SK-N-SH (cell line): ENCODE data around the gene GSG1L. TPM values are rescaled to one million over a fixed set of nuclear protein-coding genes. Genes with fewer than 3 reads are reported as not detected.

Source experiments
- CTCF ChIA-PET: fragments of 300-600, 350-600 bp; formaldehyde crosslinking; extraction: SDS; loops from one replicate; lab custom pipeline; 2021; lab: Yijun Ruan, JAX
- POLR2A ChIA-PET: fragments of 350-600 bp; sonication (Branson Sonifier 250); formaldehyde crosslinking; extraction: SDS; loops from one replicate; lab custom pipeline; 2020; ENCODE audit warnings: antibody characterized with exemption, inconsistent platforms; lab: Yijun Ruan, JAX
- DNase-seq: peaks from one replicate; pipeline ENCODE4 v3.0.0; 2012
- H2AFZ ChIP-seq: fragments of 200-600 bp; sonication (generic); 2 replicates; pipeline ENCODE4 v1.8.1; 2016; ENCODE audit warnings: antibody characterized with exemption, mild to moderate bottlenecking, low read depth
- H3F3A ChIP-seq: fragments of 200-600 bp; sonication (generic); replicated peaks from 2 replicates; pipeline ENCODE3; 2016; ENCODE audit warnings: antibody characterized with exemption, mild to moderate bottlenecking; ENCODE audit not compliant: insufficient read depth
- H3K27ac ChIP-seq, 2 experiments: fragments of 200-500 bp in 1 of 2; fragments of 200-600 bp in 1 of 2; sonication (Bioruptor generic) in 1 of 2; sonication (generic), shearing (Covaris generic) in 1 of 2; 2 replicates each; pipeline versions ENCODE4 v1.5.1 to v1.6.1; 2014 to 2016; ENCODE audit warnings: low read depth in 2 of 2, inconsistent platforms in 1 of 2, low read length in 1 of 2, mild to moderate bottlenecking in 1 of 2, mixed read lengths in 1 of 2
- H3K27me3 ChIP-seq: fragments of 200-600 bp; sonication (generic), shearing (Covaris generic); 2 replicates; pipeline ENCODE4 v1.6.1; 2016; ENCODE audit warnings: mixed run types; ENCODE audit not compliant: insufficient read depth
- H3K36me3 ChIP-seq, 2 experiments: fragments of 200-500 bp in 1 of 2; fragments of 200-600 bp in 1 of 2; sonication (Bioruptor generic) in 1 of 2; sonication (generic) in 1 of 2; replicated peaks in 1 of 2; 2 replicates each; pipeline versions ENCODE3 to v1.5.1; 2014 to 2016; ENCODE audit warnings: low read length in 1 of 2, mild to moderate bottlenecking in 1 of 2; ENCODE audit not compliant: insufficient read depth in 2 of 2, control insufficient read depth in 1 of 2
- H3K4me1 ChIP-seq, 2 experiments: fragments of 200-500 bp in 1 of 2; fragments of 200-600 bp in 1 of 2; sonication (Bioruptor generic) in 1 of 2; sonication (generic), shearing (Covaris generic) in 1 of 2; 2 replicates each; pipeline versions ENCODE4 v1.5.1 to v1.6.1; 2014 to 2016; ENCODE audit warnings: low read depth in 1 of 2, low read length in 1 of 2, mixed run types in 1 of 2; ENCODE audit not compliant: insufficient read depth in 2 of 2, control insufficient read depth in 1 of 2
- H3K4me2 ChIP-seq: fragments of 200-600 bp; sonication (generic), shearing (Covaris generic); 2 replicates; pipeline ENCODE4 v1.6.1; 2017; ENCODE audit warnings: mixed run types
- H3K4me3 ChIP-seq, 2 experiments: fragments of 200-500 bp in 1 of 2; fragments of 200-600 bp in 1 of 2; sonication (Bioruptor generic) in 1 of 2; sonication (generic), shearing (Covaris generic) in 1 of 2; 2 replicates each; pipeline versions ENCODE4 v1.5.1 to v1.8.1; 2014 to 2016; ENCODE audit warnings: low read depth in 2 of 2, inconsistent platforms in 1 of 2, low read length in 1 of 2, mild to moderate bottlenecking in 1 of 2, mixed read lengths in 1 of 2, moderate library complexity in 1 of 2
- H3K79me2 ChIP-seq: fragments of 200-600 bp; sonication (generic); 2 replicates; pipeline ENCODE4 v1.8.1; 2017; ENCODE audit warnings: mild to moderate bottlenecking; ENCODE audit not compliant: insufficient read depth
- H3K9ac ChIP-seq: fragments of 200-600 bp; sonication (generic); 2 replicates; pipeline ENCODE4 v1.6.1; 2017; ENCODE audit warnings: mixed run types
- H3K9me2 ChIP-seq: fragments of 200-600 bp; sonication (generic); 2 replicates; pipeline ENCODE4 v1.6.1; 2017; ENCODE audit warnings: mixed run types
- H3K9me3 ChIP-seq: fragments of 200-600 bp; sonication (generic); 2 replicates; pipeline ENCODE4 v1.6.1; 2017; ENCODE audit warnings: mixed run types, mild to moderate bottlenecking, moderate library complexity
- H4K20me1 ChIP-seq: fragments of 200-600 bp; sonication (generic); 2 replicates; pipeline ENCODE4 v1.6.1; 2017; ENCODE audit warnings: mild to moderate bottlenecking, mixed run types; ENCODE audit not compliant: insufficient read depth
- ELF1 ChIP-seq: IDR thresholded peaks from 2 replicates; pipeline ENCODE4 v1.4.0; 2012
- EZH2phosphoT487 ChIP-seq: fragments of 200-600 bp; sonication (generic); IDR thresholded peaks from 2 replicates; pipeline ENCODE4 v1.6.1; 2017; ENCODE audit warnings: low read depth, mixed run types, mild to moderate bottlenecking, antibody characterized with exemption, moderate library complexity, borderline replicate concordance
- GABPA ChIP-seq: IDR thresholded peaks from 2 replicates; pipeline ENCODE4 v1.4.0; 2012; ENCODE audit warnings: low read depth, mild to moderate bottlenecking
- IRF3 ChIP-seq: fragments of 150-350 bp; IDR thresholded peaks from 2 replicates; pipeline ENCODE4 v1.6.1; 2016; ENCODE audit warnings: mild to moderate bottlenecking, low read depth, low read length
- MAX ChIP-seq: IDR thresholded peaks from 2 replicates; pipeline ENCODE4 v1.4.0; 2012; ENCODE audit warnings: low read depth
- MXI1 ChIP-seq: IDR thresholded peaks from 2 replicates; pipeline ENCODE4 v1.6.1; 2012; ENCODE audit warnings: mild to moderate bottlenecking, low read depth, low read length, improper control_type of control experiment
- NRF1 ChIP-seq: IDR thresholded peaks from 2 replicates; pipeline ENCODE4 v1.6.1; 2012; ENCODE audit warnings: low read depth, mild to moderate bottlenecking, low read length
- RAD21 ChIP-seq: IDR thresholded peaks from 2 replicates; pipeline ENCODE4 v1.6.1; 2012; ENCODE audit warnings: mild to moderate bottlenecking, low read length
- RCOR1 ChIP-seq: fragments of 150-350 bp; IDR thresholded peaks from 2 replicates; pipeline ENCODE4 v1.6.1; 2017; ENCODE audit warnings: antibody characterized with exemption, low read length
- REST ChIP-seq: IDR thresholded peaks from 2 replicates; pipeline ENCODE4 v1.6.1; 2012; ENCODE audit warnings: mild to moderate bottlenecking, low read depth, low read length, moderate library complexity
- RFX5 ChIP-seq: IDR thresholded peaks from 2 replicates; pipeline ENCODE4 v1.6.1; 2012; ENCODE audit warnings: mild to moderate bottlenecking, improper control_type of control experiment, low read length
- TAF1 ChIP-seq: IDR thresholded peaks from 2 replicates; pipeline ENCODE4 v1.6.1; 2012; ENCODE audit warnings: low read depth, mild to moderate bottlenecking, low read length, moderate library complexity, borderline replicate concordance
- TCF12 ChIP-seq: IDR thresholded peaks from 2 replicates; pipeline ENCODE4 v1.4.0; 2012
- TEAD4 ChIP-seq: IDR thresholded peaks from 2 replicates; pipeline ENCODE4 v1.4.0; 2012; ENCODE audit warnings: mild to moderate bottlenecking, borderline replicate concordance; ENCODE audit not compliant: insufficient read depth
- USF1 ChIP-seq: IDR thresholded peaks from 2 replicates; pipeline ENCODE4 v1.4.0; 2012; ENCODE audit warnings: low read depth, borderline replicate concordance
- USF2 ChIP-seq: fragments of 150-350 bp; IDR thresholded peaks from 2 replicates; pipeline ENCODE4 v1.6.1; 2017; ENCODE audit warnings: antibody characterized with exemption, low read length, low read depth, borderline replicate concordance
- ZBTB33 ChIP-seq: IDR thresholded peaks from 2 replicates; pipeline ENCODE4 v1.4.0; 2012; ENCODE audit warnings: low read depth, borderline replicate concordance
- WGBS: methylation state at CpG from one replicate; pipeline ENCODE4 v1.1.6; 2017; ENCODE audit warnings: low lambda C conversion rate; 5-methylcytosine and 5-hydroxymethylcytosine counted together
- polyA plus RNA-seq, 3 experiments: library from polyadenylated mRNA; depleted of rRNA; stranded (reverse); fragments of >200 nt; gene quantifications; 2 replicates each; pipeline ENCODE4 v1.2.3, GENCODE V29; 2012

GSG1L gene
- polyA plus RNA-seq, 1 of the 3 experiments (the other 2 are of a cell fraction), result not detected

- no peak for TF ChIP-seq REST
- no peak for TF ChIP-seq RCOR1
- no peak for TF ChIP-seq TCF12
- no peak for TF ChIP-seq TAF1
- no peak for TF ChIP-seq RAD21
- TF ChIP-seq MXI1, result no peak
Measured at GRCh38 chr16:27800817-27801216, 262.7 kb downstream of the GSG1L start (continued).

- DNase-seq, result no peak
- Histone ChIP-seq H3K36me3 (no peaks in the 10 kb centered on the region), H3K9ac (no peak overlapping the region), H3K79me2 (no peaks in the 10 kb centered on the region), H3K9me3 (no peaks in the 10 kb centered on the region), H3K27me3 (no peaks in the 10 kb centered on the region), H3F3A (no peaks in the 10 kb centered on the region), H3K4me2 (no peak overlapping the region), H3K4me1 (peaks cover 0 to 4% of the 10 kb centered on the region in 2 experiments; a peak in 1 of 4 replicates), H4K20me1 (no peaks in the 10 kb centered on the region)
- CTCF ChIA-PET, result interaction anchor here (2.7 kb wide), 1 partner anchor 20 kb away, joined by 10 read pairs; no protein-coding TSS in a partner anchor
- no peak for TF ChIP-seq RFX5
- TF ChIP-seq, all 33 proteins: peak for 0
- 17% methylated on average over 6 of the region's 8 CpGs for WGBS
- Histone ChIP-seq H3K9me2 (no peaks in the 10 kb centered on the region), H3K27ac (no peak overlapping the region), H2AFZ (no peak overlapping the region), H3K4me3 (no peak overlapping the region)
- POLR2A ChIA-PET, result no interaction called here
Measured at GRCh38 chr16:27799896-27800295, 263.6 kb downstream of the GSG1L start.

- DNase-seq, result no peak
- Histone ChIP-seq H3K27ac (no peak overlapping the region), H3K36me3 (no peaks in the 10 kb centered on the region), H3K9ac (no peak overlapping the region), H3K79me2 (no peaks in the 10 kb centered on the region), H3K27me3 (no peaks in the 10 kb centered on the region), H3K4me3 (no peak overlapping the region), H4K20me1 (no peaks in the 10 kb centered on the region), H3K4me1 (no peaks in the 10 kb centered on the region; a peak in 1 of 4 replicates), H3F3A (no peaks in the 10 kb centered on the region), H3K9me2 (no peaks in the 10 kb centered on the region), H3K9me3 (no peaks in the 10 kb centered on the region), H3K4me2 (no peak overlapping the region), H2AFZ (no peak overlapping the region)
- WGBS, result 41% methylated on average over 5 of the region's 5 CpGs
- ChIA-PET CTCF (interaction anchor here (0.6 to 1.5 kb wide), 5 partner anchors 9 to 272 kb away, joined by 3 to 4 read pairs (median 3); no protein-coding TSS in a partner anchor), POLR2A (no interaction called here)
- TF ChIP-seq RCOR1, result no peak
- no peak for TF ChIP-seq EZH2phosphoT487
- no peak for TF ChIP-seq GABPA
- no peak for TF ChIP-seq ZBTB33
- no peak for TF ChIP-seq USF1
- TF ChIP-seq ELF1, result no peak
- TF ChIP-seq TEAD4, result no peak
- no peak for TF ChIP-seq MAX
- no peak for TF ChIP-seq USF2
- no peak for TF ChIP-seq NRF1
- TF ChIP-seq IRF3, result no peak
Measured at GRCh38 chr16:27798241-27798640, 265.3 kb downstream of the GSG1L start.
